RPMI7951 (cell line): Measurements from ENCODE around the gene KBTBD12. TPM values are rescaled to one million over a fixed set of nuclear protein-coding genes. Genes with fewer than 3 reads are reported as not detected.
A peak's percentile ranks its signal among the peaks of the same experiment; 100 is the strongest.
"Not testable (repeated sequence)": the region's sequence is repeated elsewhere in the genome, so short reads cannot be mapped to it uniquely, and the experiment has no call there.

Source experiments
- DNase-seq: peaks from one replicate; pipeline ENCODE4 v3.0.0-alpha.2; 2012; ENCODE audit warnings: low read depth
- total RNA-seq: library from RNA; depleted of rRNA; stranded (reverse); fragments of >200 nt; shearing (Covaris generic); gene quantifications from 2 replicates; pipeline ENCODE4 v1.2.3, GENCODE V29; 2014

Gene KBTBD12
- total RNA-seq, 1 experiment from 2014 or later: not detected

GRCh38 chr3:127903611-127904375 is 11.2 kb upstream of the KBTBD12 start:
- DNase-seq: no peak

- no peak for DNase-seq
These were observed 9.5 kb upstream of the KBTBD12 start for GRCh38 chr3:127905556-127905955.

GRCh38 chr3:127906653-127907052 is 8.4 kb upstream of the KBTBD12 start:
- not testable (repeated sequence) for DNase-seq

- no peak for DNase-seq
These were observed 6.8 kb upstream of the KBTBD12 start for GRCh38 chr3:127908202-127908601.

- DNase-seq: no peak
These were observed 6.1 kb upstream of the KBTBD12 start for GRCh38 chr3:127908951-127909350.

- DNase-seq: no peak
These were observed 5.4 kb upstream of the KBTBD12 start for GRCh38 chr3:127909646-127910045.

- DNase-seq: peak; percentile 58
These were observed 3.6 kb upstream of the KBTBD12 start for GRCh38 chr3:127911421-127911931.

- not testable (repeated sequence) for DNase-seq
These were observed 1.2 kb upstream of the KBTBD12 start for GRCh38 chr3:127913841-127914240.

GRCh38 chr3:127914584-127914983 is 448 bp upstream of the KBTBD12 start:
- peak; percentile 17 for DNase-seq

- no peak for DNase-seq
These were observed 983 bp downstream of the KBTBD12 start for GRCh38 chr3:127915937-127916493.

GRCh38 chr3:127920738-127921137 is 5.7 kb downstream of the KBTBD12 start:
- DNase-seq: no peak

GRCh38 chr3:127923611-127924010 is 8.6 kb downstream of the KBTBD12 start:
- no peak for DNase-seq

- DNase-seq: no peak
These were observed 10.4 kb downstream of the KBTBD12 start for GRCh38 chr3:127925384-127925783.

GRCh38 chr3:127927829-127928604 is 13.0 kb downstream of the KBTBD12 start:
- no peak for DNase-seq

- DNase-seq: no peak
These were observed 14.9 kb downstream of the KBTBD12 start for GRCh38 chr3:127929818-127930413.

GRCh38 chr3:127933396-127933795 is 18.4 kb downstream of the KBTBD12 start:
- DNase-seq: no peak

GRCh38 chr3:127938800-127939199 is 23.8 kb downstream of the KBTBD12 start:
- DNase-seq: no peak

GRCh38 chr3:127940116-127940515 is 25.1 kb downstream of the KBTBD12 start:
- no peak for DNase-seq

GRCh38 chr3:127942613-127943012 is 27.6 kb downstream of the KBTBD12 start:
- no peak for DNase-seq

- DNase-seq: no peak
These were observed 33.2 kb downstream of the KBTBD12 start for GRCh38 chr3:127948211-127948610.

GRCh38 chr3:127949446-127950055 is 34.5 kb downstream of the KBTBD12 start:
- no peak for DNase-seq

GRCh38 chr3:127951276-127951675 is 36.2 kb downstream of the KBTBD12 start:
- peak; percentile 64 for DNase-seq
